Ishikawa (cell line): ENCODE results near the gene IQCH.

Experiments used
- CEBPB ChIP-seq: IDR thresholded peaks from 2 replicates; pipeline ENCODE4 v1.6.1; 2012
- CREB1 ChIP-seq: IDR thresholded peaks from 2 replicates; pipeline ENCODE4 v1.6.1; 2012; ENCODE audit warnings: low read depth
- EGR1 ChIP-seq: IDR thresholded peaks from 2 replicates; pipeline ENCODE4 v1.6.1; 2012
- EP300 ChIP-seq: IDR thresholded peaks from 2 replicates; pipeline ENCODE4 v1.6.1; 2012; ENCODE audit warnings: borderline replicate concordance
- FOXM1 ChIP-seq: IDR thresholded peaks from 2 replicates; pipeline ENCODE4 v1.6.1; 2012; ENCODE audit warnings: low read depth, borderline replicate concordance
- NFIC ChIP-seq: IDR thresholded peaks from 2 replicates; pipeline ENCODE4 v1.6.1; 2012
- RAD21 ChIP-seq: IDR thresholded peaks from 2 replicates; pipeline ENCODE4 v1.6.1; 2012; ENCODE audit warnings: low read depth
- TAF1 ChIP-seq: IDR thresholded peaks from 2 replicates; pipeline ENCODE4 v1.6.1; 2012; ENCODE audit warnings: low read depth, mild to moderate bottlenecking
- TCF12 ChIP-seq: IDR thresholded peaks from 2 replicates; pipeline ENCODE4 v1.6.1; 2012; ENCODE audit warnings: low read depth
- TEAD4 ChIP-seq: IDR thresholded peaks from 2 replicates; pipeline ENCODE4 v1.6.1; 2012
- YY1 ChIP-seq: IDR thresholded peaks from 2 replicates; pipeline ENCODE4 v1.6.1; 2012; ENCODE audit warnings: low read depth
- ZBTB7A ChIP-seq: IDR thresholded peaks from 2 replicates; pipeline ENCODE4 v1.6.1; 2012; ENCODE audit warnings: low read depth
- TF ChIP-seq, protein P1 (sequence below): IDR thresholded peaks from 2 replicates; pipeline ENCODE4 v1.6.1; 2012; ENCODE audit warnings: low read depth, mild to moderate bottlenecking
- TF ChIP-seq, protein P2 (sequence below): IDR thresholded peaks from 2 replicates; pipeline ENCODE4 v1.6.1; 2012
- TF ChIP-seq, protein P3 (sequence below): IDR thresholded peaks from 2 replicates; pipeline ENCODE4 v1.6.1; 2012

The IQCH gene

DNA sequence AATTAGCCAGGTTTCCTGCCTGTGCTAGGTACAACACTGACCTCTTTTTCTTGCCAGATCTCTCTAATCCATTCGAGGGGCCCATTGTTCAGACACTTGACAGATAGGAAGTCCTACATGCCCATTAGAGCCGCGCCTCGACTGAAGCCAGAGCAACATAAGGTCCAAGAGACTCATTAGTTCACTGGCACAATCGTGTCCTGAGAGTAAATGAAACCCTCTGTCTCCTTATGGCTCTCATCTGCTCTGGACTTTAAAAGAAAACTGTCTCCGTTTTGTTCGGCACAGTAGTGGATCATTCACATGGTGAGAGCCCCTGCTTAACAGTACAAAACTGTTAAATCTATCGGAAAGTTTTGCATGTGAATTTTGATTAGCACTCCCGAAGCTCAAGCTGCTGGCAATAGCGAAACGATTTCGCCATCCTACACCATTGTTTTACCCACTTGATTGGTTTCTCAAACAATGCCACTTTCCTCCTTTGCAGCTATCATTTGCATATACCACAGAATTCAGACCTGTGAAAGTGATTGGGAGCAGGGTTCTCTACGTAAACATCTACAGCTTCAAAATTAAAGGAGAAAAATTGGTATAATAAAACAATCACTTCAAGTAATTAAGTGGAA is 247.4 kb downstream of the IQCH start:
- TF ChIP-seq CEBPB (peak; percentile 52; the same call in 1 of the 2 replicates), RAD21 (no peak), EP300 (no peak), NFIC (no peak), TEAD4 (no peak), YY1 (no peak), CREB1 (no peak), FOXM1 (no peak)
- TF ChIP-seq, protein P1, sequence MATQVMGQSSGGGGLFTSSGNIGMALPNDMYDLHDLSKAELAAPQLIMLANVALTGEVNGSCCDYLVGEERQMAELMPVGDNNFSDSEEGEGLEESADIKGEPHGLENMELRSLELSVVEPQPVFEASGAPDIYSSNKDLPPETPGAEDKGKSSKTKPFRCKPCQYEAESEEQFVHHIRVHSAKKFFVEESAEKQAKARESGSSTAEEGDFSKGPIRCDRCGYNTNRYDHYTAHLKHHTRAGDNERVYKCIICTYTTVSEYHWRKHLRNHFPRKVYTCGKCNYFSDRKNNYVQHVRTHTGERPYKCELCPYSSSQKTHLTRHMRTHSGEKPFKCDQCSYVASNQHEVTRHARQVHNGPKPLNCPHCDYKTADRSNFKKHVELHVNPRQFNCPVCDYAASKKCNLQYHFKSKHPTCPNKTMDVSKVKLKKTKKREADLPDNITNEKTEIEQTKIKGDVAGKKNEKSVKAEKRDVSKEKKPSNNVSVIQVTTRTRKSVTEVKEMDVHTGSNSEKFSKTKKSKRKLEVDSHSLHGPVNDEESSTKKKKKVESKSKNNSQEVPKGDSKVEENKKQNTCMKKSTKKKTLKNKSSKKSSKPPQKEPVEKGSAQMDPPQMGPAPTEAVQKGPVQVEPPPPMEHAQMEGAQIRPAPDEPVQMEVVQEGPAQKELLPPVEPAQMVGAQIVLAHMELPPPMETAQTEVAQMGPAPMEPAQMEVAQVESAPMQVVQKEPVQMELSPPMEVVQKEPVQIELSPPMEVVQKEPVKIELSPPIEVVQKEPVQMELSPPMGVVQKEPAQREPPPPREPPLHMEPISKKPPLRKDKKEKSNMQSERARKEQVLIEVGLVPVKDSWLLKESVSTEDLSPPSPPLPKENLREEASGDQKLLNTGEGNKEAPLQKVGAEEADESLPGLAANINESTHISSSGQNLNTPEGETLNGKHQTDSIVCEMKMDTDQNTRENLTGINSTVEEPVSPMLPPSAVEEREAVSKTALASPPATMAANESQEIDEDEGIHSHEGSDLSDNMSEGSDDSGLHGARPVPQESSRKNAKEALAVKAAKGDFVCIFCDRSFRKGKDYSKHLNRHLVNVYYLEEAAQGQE, result no peak
- TF ChIP-seq, protein P2, sequence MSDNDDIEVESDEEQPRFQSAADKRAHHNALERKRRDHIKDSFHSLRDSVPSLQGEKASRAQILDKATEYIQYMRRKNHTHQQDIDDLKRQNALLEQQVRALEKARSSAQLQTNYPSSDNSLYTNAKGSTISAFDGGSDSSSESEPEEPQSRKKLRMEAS, result peak; percentile 26; the same call in 1 of the 2 replicates

DNA sequence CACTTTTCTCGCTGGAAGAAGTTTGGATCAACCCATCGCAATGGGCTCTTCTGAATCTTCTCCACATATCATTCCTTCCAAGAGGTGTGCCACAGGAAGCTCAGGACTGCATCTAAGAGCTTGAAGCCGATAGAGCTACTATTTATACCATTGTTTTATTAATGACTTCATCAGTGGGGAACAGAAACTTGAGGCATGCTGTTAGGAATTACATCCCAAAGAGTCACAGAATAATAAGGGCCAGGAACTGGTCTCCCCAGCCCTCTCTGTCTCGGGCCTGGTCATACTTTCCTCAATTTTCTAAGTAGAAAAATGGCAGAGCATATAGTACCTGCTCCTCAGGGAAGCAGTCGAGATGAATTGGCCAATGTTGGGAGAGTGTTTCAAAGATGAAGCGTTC is 249.5 kb downstream of the IQCH start:
- TF ChIP-seq YY1 (no peak), CREB1 (no peak), NFIC (no peak), CEBPB (no peak), EP300 (no peak), TEAD4 (no peak), ZBTB7A (no peak), TCF12 (no peak), EGR1 (no peak), RAD21 (no peak), FOXM1 (no peak), TAF1 (no peak)
- TF ChIP-seq, protein P1, result no peak
- TF ChIP-seq, protein P3, sequence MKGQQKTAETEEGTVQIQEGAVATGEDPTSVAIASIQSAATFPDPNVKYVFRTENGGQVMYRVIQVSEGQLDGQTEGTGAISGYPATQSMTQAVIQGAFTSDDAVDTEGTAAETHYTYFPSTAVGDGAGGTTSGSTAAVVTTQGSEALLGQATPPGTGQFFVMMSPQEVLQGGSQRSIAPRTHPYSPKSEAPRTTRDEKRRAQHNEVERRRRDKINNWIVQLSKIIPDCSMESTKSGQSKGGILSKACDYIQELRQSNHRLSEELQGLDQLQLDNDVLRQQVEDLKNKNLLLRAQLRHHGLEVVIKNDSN, result no peak
- TF ChIP-seq, protein P2, result no peak

DNA sequence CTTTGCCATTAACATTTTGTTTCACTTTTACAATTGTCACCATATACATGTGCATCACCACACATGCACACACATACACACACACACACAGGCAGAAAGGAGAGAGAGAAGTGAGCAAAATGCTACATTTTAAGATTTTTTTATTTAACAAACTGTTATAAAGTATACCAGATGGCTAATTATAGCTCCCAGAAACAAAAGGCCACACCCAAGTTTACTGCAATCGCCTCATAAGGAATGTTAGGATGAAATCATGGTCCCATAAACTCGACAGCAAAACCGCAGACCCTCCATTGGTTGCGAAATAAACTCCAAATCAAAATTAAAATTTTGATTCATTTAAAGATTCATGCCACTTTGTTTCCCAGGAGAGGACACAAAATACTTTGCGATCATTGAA is 250.2 kb downstream of the IQCH start:
- TF ChIP-seq, protein P3, result no peak
- TF ChIP-seq RAD21 (no peak), NFIC (no peak)

DNA sequence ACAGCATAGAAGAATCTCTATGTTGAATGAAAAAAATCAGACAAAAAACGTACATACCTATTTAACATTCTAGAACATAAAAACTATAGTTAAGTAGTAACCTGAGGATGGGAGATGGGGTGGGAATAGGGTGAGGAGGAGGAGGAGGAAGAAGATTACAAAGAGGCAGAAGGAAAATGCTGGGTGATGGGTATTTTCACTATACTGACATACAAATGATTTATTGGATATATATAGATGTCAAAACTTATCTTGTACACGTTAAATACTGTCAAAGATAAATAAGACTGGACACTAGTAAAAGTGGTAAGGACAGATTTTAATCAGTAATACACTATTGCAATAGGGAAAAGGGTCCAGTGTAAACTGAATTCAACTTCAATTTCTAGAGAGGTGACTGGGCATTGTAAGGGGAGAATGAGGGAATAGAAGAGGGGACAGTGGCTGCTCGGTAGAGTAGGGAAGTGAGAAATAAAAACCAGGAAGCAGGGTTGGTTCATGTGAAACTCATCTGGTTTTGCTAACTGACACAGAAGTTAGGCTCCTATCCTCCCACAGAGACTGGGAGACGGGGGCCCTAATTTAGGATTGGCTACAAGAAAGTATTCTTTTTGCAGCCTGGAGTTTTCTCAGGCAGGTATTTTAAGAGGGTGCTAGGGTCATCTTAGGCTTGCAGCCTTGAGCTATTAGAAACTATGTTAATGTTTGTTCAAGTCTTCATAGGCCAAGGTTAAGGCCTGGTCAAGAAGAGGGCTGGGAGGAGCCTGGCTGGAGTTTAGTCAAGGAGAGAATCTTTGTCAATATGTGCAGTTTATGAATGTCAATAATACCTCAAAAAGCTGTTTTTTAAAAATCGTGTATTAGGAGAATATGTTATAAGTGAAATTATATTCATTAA is 251.3 kb downstream of the IQCH start:
- TF ChIP-seq TAF1, result no peak
- no peak for TF ChIP-seq NFIC
- no peak for TF ChIP-seq RAD21
- no peak for TF ChIP-seq CEBPB
- TF ChIP-seq ZBTB7A, result no peak
- no peak for TF ChIP-seq TEAD4
- no peak for TF ChIP-seq YY1
- TF ChIP-seq FOXM1, result no peak
- TF ChIP-seq EGR1, result no peak
- TF ChIP-seq, protein P1, result no peak
- TF ChIP-seq, protein P3, result no peak
- TF ChIP-seq EP300, result no peak
- no peak for TF ChIP-seq TCF12
- no peak for TF ChIP-seq CREB1
- TF ChIP-seq, protein P2, result no peak
